Skeletal muscle tissue (tissue), 4 donors: ENCODE data around the gene FCF1. TPM values are rescaled to one million over a fixed set of nuclear protein-coding genes. Genes with fewer than 3 reads are reported as not detected.

Experiments
- H3K27ac ChIP-seq: one replicate; pipeline ENCODE4 v1.7.0; 2013; ENCODE audit warnings: mild to moderate bottlenecking, low read depth, low read length, inconsistent platforms
- H3K27me3 ChIP-seq, 3 donors: one replicate each; pipeline ENCODE4 v1.7.0; 2013; ENCODE audit warnings: low read length in 3 of 3; ENCODE audit not compliant: control insufficient read depth in 3 of 3, insufficient read depth in 3 of 3
- H3K36me3 ChIP-seq, 3 donors: one replicate each; pipeline ENCODE4 v1.7.0; 2013; ENCODE audit warnings: low read length in 3 of 3; ENCODE audit not compliant: control insufficient read depth in 3 of 3, insufficient read depth in 3 of 3
- H3K4me1 ChIP-seq, 3 donors: one replicate each; pipeline ENCODE4 v1.7.0; 2013; ENCODE audit warnings: low read length in 3 of 3, mild to moderate bottlenecking in 3 of 3; ENCODE audit not compliant: control insufficient read depth in 3 of 3, insufficient read depth in 3 of 3
- H3K4me3 ChIP-seq, 3 donors: one replicate each; pipeline ENCODE4 v1.7.0; 2013; ENCODE audit warnings: low read length in 3 of 3
- H3K9ac ChIP-seq, 3 donors: one replicate each; pipeline ENCODE4 v1.7.0; 2013; ENCODE audit warnings: low read length in 3 of 3, mild to moderate bottlenecking in 3 of 3, moderate library complexity in 2 of 3, low read depth in 1 of 3
- H3K9me3 ChIP-seq, 3 donors: one replicate each; pipeline ENCODE4 v1.7.0; 2013; ENCODE audit warnings: low read length in 3 of 3; ENCODE audit not compliant: control insufficient read depth in 3 of 3
- total RNA-seq: library from RNA; depleted of rRNA; stranded (reverse); fragments of >200 nt; gene quantifications from one replicate; pipeline ENCODE4 v1.2.3, GENCODE V29; 2014
- donor health status: Osteomylitis.

Gene FCF1
- total RNA-seq, 1 donor from 2014 or later = 15.1 TPM

DNA sequence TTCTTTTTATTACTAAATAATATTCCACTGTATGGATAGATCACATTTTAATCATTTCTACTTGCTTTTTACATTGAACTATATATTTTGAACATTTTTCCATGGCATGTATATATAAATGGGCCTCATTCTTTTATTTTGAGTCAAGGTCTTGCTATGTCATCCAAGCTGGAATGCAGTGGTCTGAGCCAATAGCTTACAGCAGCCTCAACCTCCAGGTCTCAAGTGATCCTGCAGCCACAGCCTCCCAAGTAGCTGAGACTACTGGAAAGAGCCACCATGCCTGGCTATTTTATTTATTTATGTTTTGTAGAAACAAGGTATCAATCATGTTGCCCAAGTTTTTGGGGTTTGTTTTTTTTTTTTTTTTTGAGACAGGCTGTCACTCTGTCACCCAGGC lies 7.6 kb downstream of the FCF1 start:
- no peak overlapping the region for H3K9ac ChIP-seq
- no peak overlapping the region for H3K4me3 ChIP-seq
- H3K27me3 ChIP-seq = no peaks in the 10 kb centered on the region
- H3K36me3 ChIP-seq = peaks cover 11 to 42% (median 30%) of the 10 kb centered on the region in 3 donors
- H3K4me1 ChIP-seq = no peaks in the 10 kb centered on the region
- no peaks in the 10 kb centered on the region for H3K9me3 ChIP-seq
- H3K27ac ChIP-seq = no peak overlapping the region

DNA sequence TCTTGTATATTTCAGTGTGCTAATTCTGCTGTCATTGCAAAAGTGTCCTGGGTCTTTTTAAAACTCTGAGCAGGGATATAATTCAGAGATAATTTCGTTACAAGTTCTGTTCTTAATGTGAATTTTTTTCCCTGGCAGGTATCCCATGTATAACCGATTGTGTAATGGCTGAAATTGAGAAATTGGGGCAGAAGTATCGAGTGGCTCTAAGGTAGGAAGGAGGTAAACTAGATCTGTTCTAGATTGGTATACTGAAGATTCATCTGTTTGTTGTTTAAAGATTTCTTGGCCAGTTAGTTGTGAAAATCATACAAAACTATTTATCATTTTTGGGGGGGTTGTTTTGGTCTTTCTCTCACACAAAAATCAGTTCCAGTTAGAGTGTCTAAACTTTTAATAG lies 10.2 kb downstream of the FCF1 start:
- no peaks in the 10 kb centered on the region for H3K4me1 ChIP-seq
- H3K27ac ChIP-seq = no peak overlapping the region
- peaks cover 12 to 24% (median 20%) of the 10 kb centered on the region in 3 donors for H3K36me3 ChIP-seq
- no peaks in the 10 kb centered on the region for H3K9me3 ChIP-seq
- H3K4me3 ChIP-seq = no peak overlapping the region
- no peak overlapping the region for H3K9ac ChIP-seq
- H3K27me3 ChIP-seq = no peaks in the 10 kb centered on the region

DNA sequence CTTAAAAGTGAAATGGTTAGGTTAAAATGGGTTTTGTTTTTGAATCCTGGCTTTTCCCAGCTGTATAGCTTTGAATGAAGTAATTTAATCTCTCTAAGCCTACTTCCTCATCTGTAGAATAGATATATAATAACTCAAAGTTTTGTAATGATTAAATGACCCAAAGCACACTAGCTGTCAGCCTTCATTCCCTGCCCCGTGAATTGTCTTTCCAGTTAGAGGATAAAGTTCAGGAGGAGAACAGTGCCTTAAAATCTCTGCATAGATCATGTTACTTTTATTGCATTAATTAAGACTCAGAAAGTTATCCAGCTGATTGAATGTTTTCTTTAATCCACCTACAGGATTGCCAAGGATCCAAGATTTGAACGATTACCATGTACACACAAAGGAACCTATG lies 19.4 kb downstream of the FCF1 start:
- Histone ChIP-seq H3K27ac (no peak overlapping the region), H3K36me3 (peaks cover 20 to 30% (median 28%) of the 10 kb centered on the region in 3 donors), H3K9me3 (no peaks in the 10 kb centered on the region), H3K27me3 (no peaks in the 10 kb centered on the region), H3K4me1 (no peaks in the 10 kb centered on the region), H3K9ac (no peak overlapping the region), H3K4me3 (no peak overlapping the region)

DNA sequence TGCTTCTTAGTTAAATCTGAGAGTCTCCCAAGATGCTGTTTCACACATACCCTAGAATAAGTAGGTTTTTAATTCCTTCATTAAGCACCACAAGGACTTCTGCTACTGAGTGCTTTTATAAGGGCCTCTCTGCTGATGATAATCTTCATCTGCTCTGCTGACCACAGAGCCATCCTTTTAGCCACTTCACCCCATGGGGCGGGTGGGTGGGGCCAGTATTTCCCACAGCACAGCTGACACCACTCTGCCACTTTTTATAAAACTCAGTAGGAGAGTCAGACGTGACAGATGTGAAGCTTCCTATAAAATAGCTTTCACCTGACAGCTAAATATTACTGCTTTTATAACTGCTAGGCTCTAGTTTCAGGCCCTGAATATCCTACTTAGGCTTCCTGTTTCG lies 20.3 kb downstream of the FCF1 start:
- Histone ChIP-seq H3K9me3 (no peaks in the 10 kb centered on the region), H3K4me3 (no peak overlapping the region), H3K9ac (no peak overlapping the region), H3K27ac (no peak overlapping the region), H3K27me3 (no peaks in the 10 kb centered on the region), H3K4me1 (no peaks in the 10 kb centered on the region), H3K36me3 (peaks cover 20 to 30% (median 28%) of the 10 kb centered on the region in 3 donors)

DNA sequence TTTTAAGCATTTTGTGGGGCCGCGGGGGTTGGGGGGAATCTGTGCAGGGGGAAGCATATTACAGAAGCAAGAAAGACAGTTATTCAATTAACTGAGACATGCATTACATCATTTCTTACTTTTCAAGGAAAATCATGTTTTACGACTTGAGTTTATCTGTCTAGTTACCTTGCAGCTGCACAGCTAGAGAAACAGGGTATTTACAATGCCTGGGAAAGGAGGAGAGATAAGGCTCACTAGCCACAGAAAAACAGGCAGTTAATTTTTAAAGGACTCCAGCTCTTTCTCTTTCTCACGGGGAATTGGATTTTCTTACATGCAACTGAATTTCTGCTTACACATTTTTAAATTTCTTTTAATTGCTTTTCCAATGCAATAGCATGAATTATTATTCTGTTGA lies 22.2 kb downstream of the FCF1 start:
- Histone ChIP-seq H3K9me3 (no peaks in the 10 kb centered on the region), H3K4me1 (no peaks in the 10 kb centered on the region), H3K27me3 (no peaks in the 10 kb centered on the region), H3K36me3 (peaks cover 20 to 35% (median 28%) of the 10 kb centered on the region in 3 donors), H3K4me3 (no peak overlapping the region), H3K9ac (no peak overlapping the region), H3K27ac (no peak overlapping the region)

DNA sequence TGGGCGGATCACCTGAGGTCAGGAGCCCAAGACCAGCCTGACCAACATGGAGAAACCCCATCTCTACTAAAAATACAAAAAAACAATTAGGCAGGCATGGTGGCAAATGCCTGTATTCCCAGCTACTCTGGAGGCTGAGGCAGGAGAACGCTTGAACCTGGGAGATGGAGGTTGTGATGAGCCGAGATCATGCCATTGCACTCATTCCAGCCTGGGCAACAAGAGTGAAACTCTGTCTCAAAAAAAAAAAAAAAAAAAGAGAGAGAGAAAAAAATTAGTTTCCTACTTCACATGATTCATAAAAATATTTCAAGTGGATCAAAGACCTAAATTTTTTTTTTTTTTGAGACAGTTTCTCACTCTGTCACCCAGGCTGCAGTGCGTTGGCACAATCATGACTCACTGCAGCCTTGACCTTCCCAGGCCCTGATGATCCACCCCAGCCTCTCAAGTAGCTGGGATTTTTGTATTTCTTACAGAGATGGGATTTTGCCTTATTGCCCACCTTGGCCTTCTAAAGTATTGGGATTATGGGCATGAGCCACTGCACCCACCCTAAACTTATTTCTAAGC lies 24.9 kb downstream of the FCF1 start:
- H3K36me3 ChIP-seq = peaks cover 18 to 26% (median 25%) of the 10 kb centered on the region in 3 donors

DNA sequence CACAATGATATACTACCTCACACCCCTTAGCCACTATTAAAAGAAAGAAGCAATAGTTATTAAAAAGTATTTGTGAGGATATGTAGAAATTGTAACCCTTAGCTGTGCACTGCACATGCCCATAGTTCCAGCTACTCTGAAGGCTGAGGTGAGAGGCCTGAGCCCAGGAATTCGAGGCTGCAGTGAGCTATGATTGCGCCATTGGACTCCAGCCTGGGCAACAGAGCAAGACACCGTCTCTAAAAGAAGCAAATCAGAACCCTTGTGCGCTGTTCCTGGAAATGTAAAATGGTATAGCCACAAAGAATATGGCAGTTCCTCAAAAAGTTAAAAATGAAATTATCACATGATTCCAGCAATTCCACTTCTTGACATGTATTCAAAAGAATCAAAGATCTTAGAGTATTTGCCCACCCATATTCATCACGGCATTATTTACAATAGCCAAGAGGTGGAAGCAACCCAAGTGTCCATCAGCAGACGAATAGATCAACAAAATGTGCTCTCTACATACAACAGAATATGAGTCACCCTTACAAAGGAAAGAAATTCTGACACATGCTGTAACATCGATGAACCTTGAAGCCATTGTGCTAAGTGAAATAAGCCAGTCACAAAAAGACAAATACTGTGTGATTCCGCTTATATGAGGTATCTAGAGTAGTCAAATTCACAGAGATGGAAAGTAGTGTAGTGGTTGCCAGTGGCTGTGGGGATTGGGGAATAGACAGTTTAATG lies 26.5 kb downstream of the FCF1 start:
- H3K27ac ChIP-seq = no peak overlapping the region
- peaks cover 9 to 12% (median 12%) of the 10 kb centered on the region in 3 donors for H3K36me3 ChIP-seq
- no peak overlapping the region for H3K9ac ChIP-seq

More for the DNA sequence above, 24.9 kb downstream of the FCF1 start:
- no peak overlapping the region for H3K9ac ChIP-seq
- no peaks in the 10 kb centered on the region for H3K9me3 ChIP-seq
- no peak overlapping the region for H3K4me3 ChIP-seq
- H3K4me1 ChIP-seq = no peaks in the 10 kb centered on the region
- H3K27me3 ChIP-seq = no peaks in the 10 kb centered on the region
- no peak overlapping the region for H3K27ac ChIP-seq

DNA sequence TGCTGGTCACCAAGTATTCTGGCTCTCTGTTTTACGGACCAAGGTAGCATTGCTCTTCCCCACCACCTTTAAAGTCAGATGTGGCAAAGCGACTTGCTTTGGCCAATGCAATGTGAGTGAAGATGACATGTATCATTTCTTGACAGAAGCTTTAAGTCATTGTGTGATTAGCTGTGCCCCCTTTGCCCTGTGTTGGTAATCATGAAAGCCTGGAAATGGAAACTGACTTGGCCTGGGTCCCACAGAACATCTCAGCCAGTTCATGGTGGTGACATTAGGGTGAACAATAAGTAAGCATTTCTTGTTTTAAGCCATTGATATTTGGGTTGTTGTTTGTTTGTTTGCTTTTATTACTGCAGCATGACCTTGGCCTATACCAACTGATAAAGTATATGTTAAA lies 34.3 kb downstream of the FCF1 start:
- Histone ChIP-seq H3K9ac (no peak overlapping the region), H3K9me3 (no peaks in the 10 kb centered on the region), H3K27me3 (no peaks in the 10 kb centered on the region), H3K4me3 (no peak overlapping the region), H3K4me1 (no peaks in the 10 kb centered on the region), H3K27ac (no peak overlapping the region), H3K36me3 (no peaks in the 10 kb centered on the region)

More for the DNA sequence above, 26.5 kb downstream of the FCF1 start:
- no peak overlapping the region for H3K4me3 ChIP-seq
- H3K27me3 ChIP-seq = no peaks in the 10 kb centered on the region
- no peaks in the 10 kb centered on the region for H3K4me1 ChIP-seq
- H3K9me3 ChIP-seq = no peaks in the 10 kb centered on the region

DNA sequence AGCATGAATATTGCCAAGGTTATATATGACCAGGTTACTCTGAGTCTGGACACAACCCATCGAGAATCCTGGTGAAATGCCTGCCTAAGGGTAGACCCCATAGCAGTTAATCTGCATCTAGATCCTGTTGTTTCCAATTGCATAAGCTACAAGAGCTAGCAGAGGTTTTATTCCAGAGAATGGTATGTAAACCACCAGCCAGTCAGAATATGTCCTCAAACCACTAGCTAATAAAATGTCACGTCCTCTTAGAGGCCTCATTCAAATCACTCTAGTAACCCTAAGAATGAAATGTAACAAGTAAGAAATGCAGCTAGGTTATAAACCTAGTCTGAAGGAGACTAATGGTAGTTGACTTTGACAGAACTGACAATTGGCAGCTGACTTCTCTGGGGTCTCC lies 41.2 kb downstream of the FCF1 start:
- Histone ChIP-seq H3K4me1 (no peaks in the 10 kb centered on the region), H3K27ac (no peak overlapping the region), H3K36me3 (no peaks in the 10 kb centered on the region), H3K9ac (no peak overlapping the region), H3K4me3 (no peak overlapping the region), H3K27me3 (no peaks in the 10 kb centered on the region), H3K9me3 (no peaks in the 10 kb centered on the region)

DNA sequence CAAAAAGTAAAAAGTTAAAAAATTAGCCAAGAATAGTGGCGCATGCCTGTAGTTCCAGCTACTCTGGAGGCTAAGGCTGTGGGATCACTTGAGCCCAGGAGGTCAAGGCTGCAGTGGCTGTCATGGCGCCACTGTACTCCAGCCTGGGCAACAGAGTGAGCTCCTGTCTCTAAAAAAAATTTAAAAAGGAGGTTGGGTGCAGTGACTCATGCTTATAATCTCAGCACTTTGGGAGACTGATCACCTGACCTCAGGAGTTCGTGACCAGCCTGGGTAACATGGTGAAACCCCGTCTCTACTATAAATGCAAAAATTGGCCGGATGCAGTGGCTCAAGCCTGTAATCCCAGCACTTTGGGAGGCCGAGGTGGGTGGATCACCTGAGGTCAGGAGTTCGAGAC lies 42.0 kb downstream of the FCF1 start:
- Histone ChIP-seq H3K9ac (no peak overlapping the region), H3K27ac (no peak overlapping the region), H3K4me1 (no peaks in the 10 kb centered on the region), H3K36me3 (no peaks in the 10 kb centered on the region), H3K27me3 (no peaks in the 10 kb centered on the region), H3K4me3 (no peak overlapping the region), H3K9me3 (no peaks in the 10 kb centered on the region)
